ENCODE data around the gene TMEM132C.

DNA sequence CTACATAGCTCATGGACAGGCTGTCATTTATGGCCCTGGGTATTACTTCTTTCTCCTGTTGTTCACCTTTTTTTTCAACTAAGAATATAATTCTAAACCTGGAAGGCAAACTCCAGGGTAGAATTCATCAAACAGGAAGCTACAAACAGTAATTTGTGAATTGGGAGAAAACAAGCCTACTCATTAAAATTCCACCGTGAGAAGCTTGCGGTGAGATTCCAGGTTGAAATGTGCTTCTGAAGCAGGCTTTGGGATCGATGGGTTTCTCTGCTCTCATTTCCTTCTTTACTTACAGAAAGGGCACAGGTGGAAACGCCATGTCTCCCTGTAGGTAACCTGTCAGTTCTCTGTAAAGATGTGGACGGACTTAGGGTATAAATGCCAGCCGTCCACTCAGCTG is 257.5 kb downstream of the TMEM132C start:
- TF ChIP-seq SP1 (IDR thresholded peaks at IDR 0.05; ENCODE audit: low read depth, low read length) (no peak), PHF8 (conservative IDR thresholded peaks at IDR 0.05; ENCODE audit: low read depth, low read length) (no peak), NRF1 (IDR thresholded peaks at IDR 0.05; ENCODE audit: low read depth, low read length) (no peak), CREB1 (IDR thresholded peaks at IDR 0.05) (no peak), ASH2L (IDR thresholded peaks at IDR 0.05; ENCODE audit: low read length) (no peak), JUN (IDR thresholded peaks at IDR 0.05; ENCODE audit: low read depth, low read length) (no peak), CHD2 (IDR thresholded peaks at IDR 0.05; ENCODE audit: low read length) (no peak), SIN3A (conservative IDR thresholded peaks at IDR 0.05 in 1 of 2, IDR thresholded peaks at IDR 0.05 in 1 of 2; ENCODE audit: low read depth in 1 of 2, low read length in 2 of 2) (no peak), POLR2A (IDR thresholded peaks at IDR 0.05; ENCODE audit: control extremely low read depth in 1 of 2, low read depth in 2 of 2, low read length in 2 of 2) (no peak)
- TF ChIP-seq, protein P1, sequence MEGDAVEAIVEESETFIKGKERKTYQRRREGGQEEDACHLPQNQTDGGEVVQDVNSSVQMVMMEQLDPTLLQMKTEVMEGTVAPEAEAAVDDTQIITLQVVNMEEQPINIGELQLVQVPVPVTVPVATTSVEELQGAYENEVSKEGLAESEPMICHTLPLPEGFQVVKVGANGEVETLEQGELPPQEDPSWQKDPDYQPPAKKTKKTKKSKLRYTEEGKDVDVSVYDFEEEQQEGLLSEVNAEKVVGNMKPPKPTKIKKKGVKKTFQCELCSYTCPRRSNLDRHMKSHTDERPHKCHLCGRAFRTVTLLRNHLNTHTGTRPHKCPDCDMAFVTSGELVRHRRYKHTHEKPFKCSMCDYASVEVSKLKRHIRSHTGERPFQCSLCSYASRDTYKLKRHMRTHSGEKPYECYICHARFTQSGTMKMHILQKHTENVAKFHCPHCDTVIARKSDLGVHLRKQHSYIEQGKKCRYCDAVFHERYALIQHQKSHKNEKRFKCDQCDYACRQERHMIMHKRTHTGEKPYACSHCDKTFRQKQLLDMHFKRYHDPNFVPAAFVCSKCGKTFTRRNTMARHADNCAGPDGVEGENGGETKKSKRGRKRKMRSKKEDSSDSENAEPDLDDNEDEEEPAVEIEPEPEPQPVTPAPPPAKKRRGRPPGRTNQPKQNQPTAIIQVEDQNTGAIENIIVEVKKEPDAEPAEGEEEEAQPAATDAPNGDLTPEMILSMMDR (IDR thresholded peaks at IDR 0.05; ENCODE audit: control extremely low read depth in 1 of 3, insufficient read depth in 1 of 3, low read depth in 1 of 3, low read length in 3 of 3): no peak
- TF ChIP-seq, protein P2, sequence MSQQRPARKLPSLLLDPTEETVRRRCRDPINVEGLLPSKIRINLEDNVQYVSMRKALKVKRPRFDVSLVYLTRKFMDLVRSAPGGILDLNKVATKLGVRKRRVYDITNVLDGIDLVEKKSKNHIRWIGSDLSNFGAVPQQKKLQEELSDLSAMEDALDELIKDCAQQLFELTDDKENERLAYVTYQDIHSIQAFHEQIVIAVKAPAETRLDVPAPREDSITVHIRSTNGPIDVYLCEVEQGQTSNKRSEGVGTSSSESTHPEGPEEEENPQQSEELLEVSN (IDR thresholded peaks at IDR 0.05): no peak
